ENCODE results near the gene DNAJB11. TPM values are rescaled to one million over a fixed set of nuclear protein-coding genes. Genes with fewer than 3 reads are reported as not detected.
"Not testable (repeated sequence)": the region's sequence is repeated elsewhere in the genome, so short reads cannot be mapped to it uniquely, and the experiment has no call there.

Gene DNAJB11
- total and polyA plus RNA-seq, 12 donors, result 20.1 to 93.2 (median 39.6) TPM

- no peaks in the 10 kb centered on the region for H3K36me3 ChIP-seq (replicated peaks in 1 of 2)
- no peaks in the 10 kb centered on the region for H3K27me3 ChIP-seq
- no peak for DNase-seq
- TF ChIP-seq CTCF (IDR thresholded peaks at IDR 0.05) (no peak), POLR2A (IDR thresholded peaks at IDR 0.05) (no peak)
- no peaks in the 10 kb centered on the region for H3K4me1 ChIP-seq (replicated peaks in 1 of 2)
- no peak overlapping the region for H3K27ac ChIP-seq
- no peaks in the 10 kb centered on the region for H3K9me3 ChIP-seq (replicated peaks in 1 of 3)
- intact Hi-C loops (cut with DNase I), result no loop called here
- 73 to 86% (median 77%) methylated on average over 11 of the region's 11 CpGs for whole genome bisulfite sequencing, 4 donors
- no peak overlapping the region for H3K4me3 ChIP-seq
Observed at GRCh38 chr3:186529201-186529999, 41.1 kb upstream of the DNAJB11 start.

GRCh38 chr3:186530415-186530814, 40.1 kb upstream of the DNAJB11 start:
- no peak overlapping the region for H3K4me3 ChIP-seq
- intact Hi-C loops (cut with DNase I), result loop anchor here in 1 of 2 donors (10.0 kb wide), 1 partner anchor 276 kb away; no protein-coding TSS in a partner anchor
- H3K27me3 ChIP-seq, result no peaks in the 10 kb centered on the region
- no peaks in the 10 kb centered on the region for H3K4me1 ChIP-seq (replicated peaks in 1 of 2)
- no peaks in the 10 kb centered on the region for H3K36me3 ChIP-seq (replicated peaks in 1 of 2)
- TF ChIP-seq POLR2A (IDR thresholded peaks at IDR 0.05) (no peak), CTCF (IDR thresholded peaks at IDR 0.05) (no peak)
- no peak overlapping the region for H3K27ac ChIP-seq
- H3K9me3 ChIP-seq (replicated peaks in 1 of 3), result no peaks in the 10 kb centered on the region
- no peak for DNase-seq

GRCh38 chr3:186531694-186532093, 38.8 kb upstream of the DNAJB11 start:
- not testable (repeated sequence) for H3K9me3 ChIP-seq (replicated peaks in 1 of 3); H3K36me3 ChIP-seq (replicated peaks in 1 of 2); H3K4me3 ChIP-seq; H3K4me1 ChIP-seq (replicated peaks in 1 of 2); H3K27me3 ChIP-seq; H3K27ac ChIP-seq; DNase-seq
- intact Hi-C loops (cut with DNase I), result loop anchor here in 1 of 2 donors (10.0 kb wide), 1 partner anchor 277 kb away; no protein-coding TSS in a partner anchor
- WGBS, 4 donors, result 93 to 98% (median 96%) methylated on average over 3 of the region's 3 CpGs

GRCh38 chr3:186532598-186533072, 37.9 kb upstream of the DNAJB11 start:
- H3K27ac ChIP-seq, result no peak overlapping the region
- intact Hi-C loops (cut with DNase I), result loop anchor here in 1 of 2 donors (10.0 kb wide), 1 partner anchor 278 kb away; no protein-coding TSS in a partner anchor
- no peak for TF ChIP-seq CTCF (IDR thresholded peaks at IDR 0.05)
- no peak for TF ChIP-seq POLR2A (IDR thresholded peaks at IDR 0.05)
- H3K9me3 ChIP-seq (replicated peaks in 1 of 3), result no peaks in the 10 kb centered on the region
- H3K4me3 ChIP-seq, result no peak overlapping the region
- WGBS, 4 donors, result 27 to 60% (median 51%) methylated on average over 1 of the region's 1 CpG
- H3K27me3 ChIP-seq, result no peaks in the 10 kb centered on the region
- no peak for DNase-seq
- H3K36me3 ChIP-seq (replicated peaks in 1 of 2), result no peaks in the 10 kb centered on the region
- peaks cover 0 to 14% of the 10 kb centered on the region in 2 donors for H3K4me1 ChIP-seq (replicated peaks in 1 of 2)
